ENCODE measurements around the gene PPP1R36.

DNA sequence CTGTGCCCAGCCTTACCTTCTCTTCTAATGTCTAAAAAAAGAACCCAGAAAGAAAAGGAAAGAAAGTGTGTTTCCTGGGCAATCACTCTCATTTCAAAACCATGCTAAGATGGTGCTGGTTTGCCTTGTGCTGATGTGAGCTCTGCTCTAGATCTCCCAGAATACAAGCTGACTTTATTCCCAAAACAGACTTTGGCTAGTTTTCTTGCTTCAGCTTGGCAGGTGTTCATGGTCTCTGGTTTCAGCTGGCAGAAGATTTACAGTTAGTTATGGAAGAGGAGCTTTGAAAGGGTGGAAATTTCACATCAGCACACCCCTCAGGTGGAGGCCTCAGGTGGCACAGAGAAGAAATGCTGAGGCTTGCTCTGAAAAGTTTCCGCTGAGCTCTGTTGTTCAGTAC, 34.4 kb downstream of the PPP1R36 start:
- TF ChIP-seq, protein P1, sequence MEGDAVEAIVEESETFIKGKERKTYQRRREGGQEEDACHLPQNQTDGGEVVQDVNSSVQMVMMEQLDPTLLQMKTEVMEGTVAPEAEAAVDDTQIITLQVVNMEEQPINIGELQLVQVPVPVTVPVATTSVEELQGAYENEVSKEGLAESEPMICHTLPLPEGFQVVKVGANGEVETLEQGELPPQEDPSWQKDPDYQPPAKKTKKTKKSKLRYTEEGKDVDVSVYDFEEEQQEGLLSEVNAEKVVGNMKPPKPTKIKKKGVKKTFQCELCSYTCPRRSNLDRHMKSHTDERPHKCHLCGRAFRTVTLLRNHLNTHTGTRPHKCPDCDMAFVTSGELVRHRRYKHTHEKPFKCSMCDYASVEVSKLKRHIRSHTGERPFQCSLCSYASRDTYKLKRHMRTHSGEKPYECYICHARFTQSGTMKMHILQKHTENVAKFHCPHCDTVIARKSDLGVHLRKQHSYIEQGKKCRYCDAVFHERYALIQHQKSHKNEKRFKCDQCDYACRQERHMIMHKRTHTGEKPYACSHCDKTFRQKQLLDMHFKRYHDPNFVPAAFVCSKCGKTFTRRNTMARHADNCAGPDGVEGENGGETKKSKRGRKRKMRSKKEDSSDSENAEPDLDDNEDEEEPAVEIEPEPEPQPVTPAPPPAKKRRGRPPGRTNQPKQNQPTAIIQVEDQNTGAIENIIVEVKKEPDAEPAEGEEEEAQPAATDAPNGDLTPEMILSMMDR (IDR thresholded peaks at IDR 0.05 in 4 of 5, conservative IDR thresholded peaks at IDR 0.05 in 1 of 5) = no peak
- no peak for TF ChIP-seq POLR2A (IDR thresholded peaks at IDR 0.05)

Measured in gastrocnemius medialis (tissue), 4 donors.